Uterus (tissue), 2 donors: ENCODE results near the gene COL4A2.

Experiments used
- CTCF ChIP-seq, 4 experiments: fragments of 200-600 bp in 2 of 4; fragments of 450-650 bp in 2 of 4; sonication (generic) in 2 of 4; IDR thresholded peaks; one replicate each; pipeline ENCODE4 v1.5.1; 2016 to 2019; ENCODE audit warnings: antibody characterized with exemption in 4 of 4, mild to moderate bottlenecking in 2 of 4, moderate library complexity in 1 of 4
- POLR2A ChIP-seq, 2 donors: fragments of 450-650 bp; IDR thresholded peaks; one replicate each; pipeline ENCODE4 v1.6.1; 2016; ENCODE audit warnings: antibody characterized with exemption in 2 of 2, mild to moderate bottlenecking in 1 of 2, moderate library complexity in 1 of 2

DNA sequence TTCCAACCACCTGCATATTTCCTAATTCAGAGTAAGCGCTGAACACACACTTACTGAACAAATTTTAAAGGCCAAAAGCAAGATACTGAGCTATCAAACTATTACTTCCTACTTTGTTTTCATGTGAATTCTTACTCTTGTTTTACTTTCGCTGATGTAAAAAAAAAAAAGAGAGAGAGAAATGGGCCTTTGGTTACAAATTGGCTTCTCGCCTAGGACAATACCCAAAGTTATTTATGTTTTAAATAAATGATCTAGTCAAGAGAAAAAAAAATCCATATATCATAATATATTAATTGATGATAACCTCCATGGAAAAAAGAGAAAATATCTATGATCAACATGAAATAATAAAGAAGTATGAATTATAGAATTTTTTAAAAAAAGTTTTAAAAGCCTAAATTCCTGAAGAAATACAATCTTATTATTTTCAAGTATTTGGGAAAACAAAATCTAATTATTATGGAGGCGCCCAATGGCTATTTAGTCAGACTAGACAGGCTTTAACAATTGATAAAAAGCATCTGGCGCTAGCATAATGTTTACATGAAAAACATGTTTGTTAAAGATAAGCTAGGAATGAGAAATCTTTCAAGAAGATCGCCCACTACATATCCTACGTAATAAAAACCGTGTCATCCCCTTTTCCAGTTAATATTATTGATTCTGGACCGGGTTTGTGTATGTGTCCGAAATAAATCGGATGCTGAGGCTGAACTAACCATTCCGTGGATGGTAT lies 9.1 kb upstream of the COL4A2 start:
- TF ChIP-seq CTCF (IDR thresholded peaks at IDR 0.05): no peak
- TF ChIP-seq POLR2A (IDR thresholded peaks at IDR 0.05): no peak
